Brain microvascular endothelial cell (primary cell): ENCODE results near the gene ENTPD1.
"Not testable (repeated sequence)": the region's sequence is repeated elsewhere in the genome, so short reads cannot be mapped to it uniquely, and the experiment has no call there.

Source experiments
- DNase-seq: peaks from one replicate; pipeline ENCODE4 v3.0.0-alpha.2; 2020
- H3K27ac ChIP-seq: fragments of 250-450 bp; sonication (Bioruptor Pico); 2 replicates; pipeline ENCODE4 v1.5.1; 2020; ENCODE audit warnings: mild to moderate bottlenecking, moderate library complexity
- H3K27me3 ChIP-seq: fragments of 250-450 bp; sonication (Bioruptor Pico); replicated peaks from 2 replicates; pipeline ENCODE4 v1.5.1; 2020; ENCODE audit warnings: mild to moderate bottlenecking
- H3K36me3 ChIP-seq: fragments of 250-450 bp; sonication (Bioruptor Pico); replicated peaks from 2 replicates; pipeline ENCODE4 v1.5.1; 2020; ENCODE audit warnings: mild to moderate bottlenecking
- H3K4me3 ChIP-seq: 2 replicates; pipeline ENCODE4 v1.5.1; 2011; ENCODE audit warnings: low read depth, mild to moderate bottlenecking, control low read depth, low read length, moderate library complexity
- CTCF ChIP-seq: IDR thresholded peaks from 2 replicates; pipeline ENCODE4 v1.5.1; 2011; ENCODE audit warnings: low read depth, mild to moderate bottlenecking, moderate library complexity, low read length, control low read depth, inconsistent platforms; ENCODE audit errors: missing control alignments
- in situ Hi-C: cut with HindIII; loops from 2 replicates; pipeline ENCODE4 v1.10.0; 2017; ENCODE audit warnings: low sequenced_read_pairs, low pct_ligation_motif_present

ENTPD1 gene

GRCh38 chr10:95881316-95881715, 125.4 kb downstream of the ENTPD1 start:
- H3K36me3 ChIP-seq, result no peaks in the 10 kb centered on the region

GRCh38 chr10:95889830-95890229, 133.9 kb downstream of the ENTPD1 start:
- DNase-seq, result no peak
- TF ChIP-seq CTCF, result no peak
- no peak overlapping the region for H3K27ac ChIP-seq
- H3K27me3 ChIP-seq, result no peaks in the 10 kb centered on the region
- H3K4me3 ChIP-seq, result no peak overlapping the region
- H3K36me3 ChIP-seq, result peaks cover 6% of the 10 kb centered on the region
- in situ Hi-C loops, result no loop called here

More at GRCh38 chr10:95881316-95881715, 125.4 kb downstream of the ENTPD1 start:
- Histone ChIP-seq H3K27ac (no peak overlapping the region), H3K4me3 (no peak overlapping the region), H3K27me3 (no peaks in the 10 kb centered on the region)
- in situ Hi-C loops, result no loop called here
- no peak for DNase-seq
- no peak for TF ChIP-seq CTCF

- Histone ChIP-seq H3K27me3 (no peaks in the 10 kb centered on the region), H3K36me3 (peaks cover 8% of the 10 kb centered on the region), H3K27ac (no peak overlapping the region), H3K4me3 (no peak overlapping the region)
- in situ Hi-C loops, result no loop called here
- DNase-seq, result no peak
- no peak for TF ChIP-seq CTCF
Measured at GRCh38 chr10:95896071-95896850, 140.3 kb downstream of the ENTPD1 start.

GRCh38 chr10:95905897-95906580, 150.1 kb downstream of the ENTPD1 start:
- DNase-seq, H3K27ac ChIP-seq, in situ Hi-C loops, H3K4me3 ChIP-seq, H3K27me3 ChIP-seq, H3K36me3 ChIP-seq: not testable (repeated sequence)

GRCh38 chr10:95906677-95907455, 150.9 kb downstream of the ENTPD1 start:
- peak; percentile 68 for DNase-seq
- peak overlapping the region; percentile 81 for H3K4me3 ChIP-seq
- H3K27me3 ChIP-seq, result no peaks in the 10 kb centered on the region
- H3K27ac ChIP-seq, result peak overlapping the region; percentile 56
- in situ Hi-C loops, result no loop called here
- peaks cover 2% of the 10 kb centered on the region for H3K36me3 ChIP-seq
- peak; percentile 52 for TF ChIP-seq CTCF
